ENCODE results near the gene ARVCF.

ARVCF gene

DNA sequence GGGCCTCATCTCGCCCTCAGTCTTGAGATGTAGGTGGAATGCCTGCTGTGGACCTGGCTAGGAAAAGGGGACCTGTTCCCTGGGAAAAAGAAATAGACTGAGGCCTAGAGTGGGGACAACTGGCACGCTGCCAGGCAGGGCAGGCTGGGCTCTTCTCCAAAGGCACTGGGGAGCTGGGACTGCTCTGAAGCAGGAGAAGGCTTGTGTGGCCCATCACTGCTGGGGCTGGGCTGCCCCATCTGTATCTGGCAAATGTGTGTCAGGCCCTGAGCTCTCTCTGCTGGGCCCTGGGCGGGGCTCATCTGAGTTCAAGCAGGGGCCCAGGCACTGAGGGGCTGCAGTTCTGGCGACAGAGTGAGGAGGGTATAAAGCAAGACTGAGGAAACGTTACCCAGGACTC lies 32.9 kb downstream of the ARVCF start:
- in situ Hi-C loops (cut with MboI; ENCODE audit: low pct_unique_long_range_greater_than_20kb, low sequenced_read_pairs, unreplicated experiment) = no loop called here
- DNase-seq (ENCODE audit: low spot score) = no peak
- TF ChIP-seq, protein P1, sequence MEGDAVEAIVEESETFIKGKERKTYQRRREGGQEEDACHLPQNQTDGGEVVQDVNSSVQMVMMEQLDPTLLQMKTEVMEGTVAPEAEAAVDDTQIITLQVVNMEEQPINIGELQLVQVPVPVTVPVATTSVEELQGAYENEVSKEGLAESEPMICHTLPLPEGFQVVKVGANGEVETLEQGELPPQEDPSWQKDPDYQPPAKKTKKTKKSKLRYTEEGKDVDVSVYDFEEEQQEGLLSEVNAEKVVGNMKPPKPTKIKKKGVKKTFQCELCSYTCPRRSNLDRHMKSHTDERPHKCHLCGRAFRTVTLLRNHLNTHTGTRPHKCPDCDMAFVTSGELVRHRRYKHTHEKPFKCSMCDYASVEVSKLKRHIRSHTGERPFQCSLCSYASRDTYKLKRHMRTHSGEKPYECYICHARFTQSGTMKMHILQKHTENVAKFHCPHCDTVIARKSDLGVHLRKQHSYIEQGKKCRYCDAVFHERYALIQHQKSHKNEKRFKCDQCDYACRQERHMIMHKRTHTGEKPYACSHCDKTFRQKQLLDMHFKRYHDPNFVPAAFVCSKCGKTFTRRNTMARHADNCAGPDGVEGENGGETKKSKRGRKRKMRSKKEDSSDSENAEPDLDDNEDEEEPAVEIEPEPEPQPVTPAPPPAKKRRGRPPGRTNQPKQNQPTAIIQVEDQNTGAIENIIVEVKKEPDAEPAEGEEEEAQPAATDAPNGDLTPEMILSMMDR (IDR thresholded peaks at IDR 0.05; ENCODE audit: extremely low read depth, insufficient read depth, missing control alignments) = no peak

DNA sequence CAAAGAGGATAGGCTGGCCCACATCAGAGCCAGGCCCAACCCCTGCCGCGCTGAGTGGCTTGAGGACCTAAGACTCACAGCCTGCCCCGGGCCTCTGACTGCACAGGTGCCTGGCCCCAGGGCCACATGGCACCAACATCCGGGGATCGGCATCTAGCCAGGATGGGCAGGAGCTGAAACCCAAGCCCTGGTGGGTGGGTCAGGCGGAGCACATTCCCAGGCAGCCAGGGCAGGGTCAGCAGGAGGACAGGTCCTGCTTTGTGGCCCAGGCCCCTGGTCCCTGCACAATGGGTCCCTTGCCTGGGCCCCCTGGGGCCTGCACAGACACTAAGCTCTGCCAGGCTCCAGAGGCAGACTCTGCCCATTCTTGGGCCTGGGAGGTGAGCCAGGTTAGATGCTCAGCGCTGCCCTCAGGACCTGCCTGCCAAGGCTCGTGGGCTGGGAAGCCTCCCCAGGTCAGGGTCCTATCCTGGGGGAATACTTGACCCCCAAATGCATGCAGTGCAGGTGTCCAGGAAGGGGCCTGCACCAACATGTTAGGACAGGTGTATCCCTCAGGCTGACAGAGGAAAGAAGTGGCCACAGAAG lies 33.5 kb downstream of the ARVCF start:
- in situ Hi-C loops (cut with MboI; ENCODE audit: low pct_unique_long_range_greater_than_20kb, low sequenced_read_pairs, unreplicated experiment) = no loop called here
- TF ChIP-seq, protein P1 (IDR thresholded peaks at IDR 0.05; ENCODE audit: extremely low read depth, insufficient read depth, missing control alignments) = no peak
- DNase-seq (ENCODE audit: low spot score) = no peak

DNA sequence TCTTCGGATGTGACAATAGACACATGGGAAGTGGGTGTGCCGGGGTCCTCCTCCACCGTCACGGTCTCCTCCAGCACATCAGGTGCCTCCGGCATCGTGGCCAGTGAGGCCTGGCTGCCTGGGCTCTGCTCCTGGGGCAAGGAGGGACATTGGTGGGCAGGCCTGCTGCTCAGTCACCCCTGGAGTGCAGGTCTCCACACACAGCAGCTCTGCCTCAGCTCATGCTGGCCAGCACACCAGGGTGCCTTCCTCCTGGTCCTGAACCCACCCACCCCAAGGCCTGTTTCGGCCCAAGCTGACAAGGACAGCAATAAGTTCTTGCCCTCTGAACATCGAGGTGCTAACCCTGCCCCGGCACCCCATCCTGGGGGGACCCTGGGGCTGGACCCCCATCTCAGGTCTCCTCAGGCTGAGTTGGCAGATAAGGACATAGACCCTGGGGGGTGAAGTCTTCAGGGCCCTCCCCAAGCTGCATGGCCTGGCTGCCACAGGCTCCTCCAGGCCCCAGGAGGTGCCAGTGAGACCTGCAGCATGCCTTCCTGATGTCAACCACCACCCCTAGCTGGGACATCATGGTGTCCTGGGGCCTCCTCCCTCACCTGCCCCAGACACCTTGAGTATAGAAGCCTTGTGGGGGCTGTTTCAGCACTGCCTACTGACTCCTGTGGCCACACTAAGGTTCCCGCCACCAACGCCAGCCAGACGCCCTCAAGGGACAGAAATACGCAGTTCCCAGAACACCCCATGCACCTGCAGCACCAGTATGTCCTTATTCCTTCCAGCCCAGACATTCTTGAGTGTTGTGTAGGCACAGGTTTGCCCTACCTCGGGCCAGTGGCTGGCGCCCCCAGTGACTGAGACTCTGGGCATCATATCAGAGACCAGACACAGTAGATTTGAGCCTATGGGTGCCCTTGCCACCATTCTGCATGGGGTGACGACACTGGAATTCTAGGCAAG lies 34.4 kb downstream of the ARVCF start:
- DNase-seq (ENCODE audit: low spot score) = no peak
- in situ Hi-C loops (cut with MboI; ENCODE audit: low pct_unique_long_range_greater_than_20kb, low sequenced_read_pairs, unreplicated experiment) = no loop called here
- TF ChIP-seq, protein P1 (IDR thresholded peaks at IDR 0.05; ENCODE audit: extremely low read depth, insufficient read depth, missing control alignments) = no peak

DNA sequence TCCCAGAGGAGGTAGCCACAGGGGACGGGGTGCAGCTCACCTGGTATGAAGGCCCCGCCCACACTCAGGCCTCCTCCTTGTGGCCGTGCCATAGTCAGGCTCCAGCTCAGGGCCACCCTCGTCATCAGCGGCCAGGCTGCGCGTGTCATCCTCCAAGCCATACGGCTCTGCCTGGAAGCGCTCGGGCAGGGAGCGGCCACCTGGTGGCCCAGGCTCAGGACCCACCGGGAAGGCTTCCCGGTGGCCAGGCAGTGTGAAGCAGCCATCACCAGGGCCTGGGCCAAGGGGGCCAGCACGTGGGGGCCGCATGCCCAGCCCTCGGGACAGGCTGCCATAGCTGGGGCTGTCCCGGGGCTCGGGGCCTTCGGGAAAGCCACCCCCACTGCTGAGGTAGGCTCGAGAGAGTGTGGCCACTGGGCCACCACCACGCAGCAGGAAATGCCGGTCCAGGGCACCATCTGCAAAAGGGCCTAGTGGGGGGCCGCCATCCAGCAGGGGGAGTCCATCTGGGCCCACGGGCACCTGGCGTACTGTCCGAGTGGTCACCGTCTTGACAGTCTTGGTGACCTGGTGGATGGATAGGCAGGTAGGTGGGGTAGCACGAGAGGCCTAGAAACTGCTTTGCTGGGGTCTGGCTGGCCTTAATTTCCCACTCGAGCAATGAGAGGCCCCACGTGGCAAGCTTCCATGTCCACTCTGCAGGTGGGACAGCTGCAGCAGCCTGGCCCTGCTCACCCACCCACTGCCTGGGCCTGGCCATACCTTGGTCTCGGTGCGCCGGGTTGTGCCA lies 35.3 kb downstream of the ARVCF start:
- in situ Hi-C loops (cut with MboI; ENCODE audit: low pct_unique_long_range_greater_than_20kb, low sequenced_read_pairs, unreplicated experiment) = no loop called here
- no peak for DNase-seq (ENCODE audit: low spot score)
- TF ChIP-seq, protein P1 (IDR thresholded peaks at IDR 0.05; ENCODE audit: extremely low read depth, insufficient read depth, missing control alignments) = no peak

DNA sequence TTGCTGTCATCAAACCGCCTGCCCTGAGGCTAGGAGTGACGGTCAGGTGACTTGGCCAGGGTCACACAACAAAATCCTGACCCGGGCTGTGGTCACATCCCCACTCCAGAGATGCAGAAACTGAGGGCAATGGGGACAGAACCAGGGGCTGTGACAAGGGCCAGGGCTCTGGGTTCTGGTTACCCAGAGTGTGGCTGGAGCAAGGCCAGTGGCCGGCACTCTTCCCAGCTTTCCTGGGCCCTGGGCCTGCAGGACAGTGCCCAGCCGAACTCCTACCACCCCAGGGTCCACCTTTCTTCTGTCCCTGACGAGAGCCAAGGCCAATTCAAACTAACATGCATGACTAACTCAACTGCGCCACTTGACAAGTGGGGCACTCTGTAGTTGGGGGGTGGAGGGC lies 35.9 kb downstream of the ARVCF start:
- in situ Hi-C loops (cut with MboI; ENCODE audit: low pct_unique_long_range_greater_than_20kb, low sequenced_read_pairs, unreplicated experiment) = no loop called here
- TF ChIP-seq, protein P1 (IDR thresholded peaks at IDR 0.05; ENCODE audit: extremely low read depth, insufficient read depth, missing control alignments) = no peak
- DNase-seq (ENCODE audit: low spot score) = no peak

DNA sequence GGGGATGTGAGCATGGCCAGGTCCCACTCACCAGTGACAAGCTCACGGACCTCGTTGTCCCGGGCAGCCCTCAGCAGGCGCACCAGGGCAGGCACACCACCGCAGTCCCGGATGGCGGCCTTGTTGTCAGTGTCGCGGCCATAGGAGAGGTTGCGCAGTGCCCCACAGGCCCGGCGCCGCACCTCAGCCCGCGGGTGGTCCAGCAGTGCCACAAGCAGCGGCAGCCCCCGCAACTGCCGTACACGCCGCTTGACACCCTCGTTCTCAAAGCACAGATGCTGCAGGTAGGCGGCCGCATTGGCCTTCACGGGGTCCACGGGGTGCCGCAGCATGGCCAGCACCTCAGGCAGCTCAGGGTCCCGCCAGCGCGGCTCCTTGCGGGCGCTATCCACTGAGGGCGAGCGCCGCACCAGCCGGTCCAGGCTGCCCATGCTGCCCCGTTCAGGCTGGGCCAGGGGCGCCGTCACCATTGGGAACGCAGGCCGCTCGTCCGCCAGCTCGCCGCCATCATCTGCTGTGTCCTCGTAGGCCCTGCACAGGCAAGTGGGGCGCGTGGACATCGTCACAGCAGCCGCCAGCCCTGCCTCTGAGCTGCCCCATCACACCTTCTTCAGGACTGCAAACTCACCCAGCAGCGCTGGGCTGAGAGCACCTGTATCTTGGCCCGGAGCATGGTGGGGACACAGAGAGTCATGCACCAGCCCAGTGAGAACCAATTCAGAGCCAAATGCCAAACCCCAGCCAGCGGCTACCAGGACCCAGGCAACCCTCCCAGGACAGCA lies 36.7 kb downstream of the ARVCF start:
- no peak for DNase-seq (ENCODE audit: low spot score)
- TF ChIP-seq, protein P1 (IDR thresholded peaks at IDR 0.05; ENCODE audit: extremely low read depth, insufficient read depth, missing control alignments) = no peak
- in situ Hi-C loops (cut with MboI; ENCODE audit: low pct_unique_long_range_greater_than_20kb, low sequenced_read_pairs, unreplicated experiment) = no loop called here
